OCI-LY3 (cell line): ENCODE results near the gene CAB39.

Experiments used
- CTCF ChIP-seq: fragments of 200-600, 300-600 bp; sonication (generic); IDR thresholded peaks from 2 replicates; pipeline ENCODE4 v1.5.1; 2014; ENCODE audit warnings: antibody characterized with exemption, low read length, low read depth
- EZH2phosphoT487 ChIP-seq: fragments of 200-600 bp; shearing (Covaris generic); IDR thresholded peaks from 2 replicates; pipeline ENCODE4 v1.6.1; 2018; ENCODE audit warnings: antibody characterized with exemption, mixed run types, low read depth

- no peak for TF ChIP-seq CTCF
- no peak for TF ChIP-seq EZH2phosphoT487
Measured at GRCh38 chr2:230787101-230787500, 74.5 kb downstream of the CAB39 start.
